GM12892 (cell line): ENCODE measurements around the gene BDNF.

Experiments used
- POLR2A ChIP-seq: IDR thresholded peaks from 2 replicates; pipeline ENCODE4 v1.6.1; 2011; ENCODE audit warnings: low read depth, low read length, control low read depth
- TAF1 ChIP-seq: IDR thresholded peaks from 2 replicates; pipeline ENCODE4 v1.6.1; 2011; ENCODE audit warnings: low read depth, mild to moderate bottlenecking, control low read depth, low read length, borderline replicate concordance

- TF ChIP-seq POLR2A, result no peak
- TF ChIP-seq TAF1, result no peak
These were observed 88.3 kb downstream of the BDNF start for GRCh38 chr11:27611947-27612455.
